Inflammatory macrophage treated with lipopolysaccharide for 4 hours (primary cell): Measurements from ENCODE around the gene TEX13A.
"Not testable (repeated sequence)": the region's sequence is repeated elsewhere in the genome, so short reads cannot be mapped to it uniquely, and the experiment has no call there.

ENCODE experiments used
- DNase-seq: peaks from one replicate; pipeline ENCODE4 v3.0.0-alpha.2; 2020

TEX13A gene

DNA sequence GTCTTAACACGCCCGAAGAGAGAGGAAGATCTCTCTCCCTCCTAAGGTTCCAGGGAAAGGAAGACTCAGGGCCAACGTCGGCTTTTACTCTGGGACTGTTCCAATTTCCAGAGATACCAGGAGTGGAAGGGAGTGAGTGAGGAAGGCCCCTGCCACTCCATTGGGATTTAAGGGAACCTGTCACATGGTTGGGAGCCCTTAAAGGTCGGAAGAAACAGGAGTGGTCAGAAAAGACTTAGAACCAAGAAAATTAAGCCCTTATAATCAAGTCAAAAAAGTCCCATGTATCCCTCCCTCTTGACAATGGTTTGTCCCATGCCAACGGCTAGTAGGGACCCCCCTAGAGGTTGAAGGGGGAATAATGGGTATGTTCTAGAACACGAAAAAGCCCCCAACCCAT is at the start of gene TEX13A:
TEX13A (minus strand) TSS at position 59 of the 400 bp plus-strand sequence. CDS start 297 bp downstream, outside the sequence.
- DNase-seq, result no peak

DNA sequence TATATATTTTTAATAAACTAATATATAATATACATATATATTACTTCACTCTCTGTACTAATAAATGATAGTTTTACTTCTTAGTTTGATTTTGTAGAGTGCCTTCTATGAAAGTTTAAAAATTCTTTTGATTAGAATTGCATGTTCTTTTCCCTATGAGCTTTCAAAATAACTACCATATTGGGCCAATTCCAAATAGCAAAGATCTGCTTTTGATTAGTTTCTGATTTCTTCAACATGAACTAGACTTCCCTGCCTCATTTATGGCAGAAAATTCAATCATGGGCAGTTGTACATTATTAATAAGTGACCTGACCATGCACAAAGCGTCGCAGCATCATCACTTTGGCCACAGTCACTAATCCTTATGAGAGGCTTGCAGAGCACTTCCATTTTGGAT is 48.9 kb upstream of the TEX13A start:
- no peak for DNase-seq

- no peak for DNase-seq
Measured at GRCh38 chrX:105267167-105267566, 46.7 kb upstream of the TEX13A start.

DNA sequence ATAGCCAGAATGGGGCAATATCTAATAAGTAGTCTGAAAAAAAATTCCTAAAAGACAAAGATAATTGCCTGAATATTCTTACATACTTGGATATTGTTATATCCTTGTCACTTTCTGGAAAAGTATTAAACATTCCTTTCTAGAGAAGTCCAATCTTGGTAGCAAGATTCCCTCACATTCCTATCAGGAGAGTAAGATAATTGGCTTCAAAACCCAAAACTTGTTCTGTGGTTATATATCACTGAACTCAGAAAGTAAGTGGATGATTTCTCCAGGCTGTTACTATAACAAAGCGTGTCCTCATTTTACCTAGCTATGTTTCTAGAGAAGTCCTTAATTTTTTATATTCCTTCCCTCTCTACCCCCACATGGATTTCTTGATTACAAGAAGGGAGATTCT is 46.0 kb upstream of the TEX13A start:
- no peak for DNase-seq

- no peak for DNase-seq
Measured at GRCh38 chrX:105265093-105265492, 44.6 kb upstream of the TEX13A start.

DNA sequence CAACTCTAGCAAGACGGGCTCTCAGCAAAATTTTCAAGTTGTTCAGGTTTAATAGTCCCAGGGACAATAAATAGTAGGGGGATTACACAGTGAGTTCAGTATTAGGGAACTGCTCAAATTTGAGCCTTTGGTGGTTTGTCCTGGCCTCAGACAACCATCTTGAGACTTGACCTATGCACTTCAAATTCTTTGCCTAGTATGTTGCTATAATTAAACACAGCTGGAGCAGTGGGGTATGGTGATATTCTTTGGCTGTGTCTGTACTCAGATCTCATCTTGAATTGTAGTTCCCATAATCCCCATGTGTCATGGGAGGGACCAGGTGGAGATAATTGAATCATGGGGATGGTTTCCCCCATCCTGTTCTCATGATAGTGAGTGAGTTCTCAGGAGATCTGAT is 43.3 kb upstream of the TEX13A start:
- DNase-seq, result no peak

DNA sequence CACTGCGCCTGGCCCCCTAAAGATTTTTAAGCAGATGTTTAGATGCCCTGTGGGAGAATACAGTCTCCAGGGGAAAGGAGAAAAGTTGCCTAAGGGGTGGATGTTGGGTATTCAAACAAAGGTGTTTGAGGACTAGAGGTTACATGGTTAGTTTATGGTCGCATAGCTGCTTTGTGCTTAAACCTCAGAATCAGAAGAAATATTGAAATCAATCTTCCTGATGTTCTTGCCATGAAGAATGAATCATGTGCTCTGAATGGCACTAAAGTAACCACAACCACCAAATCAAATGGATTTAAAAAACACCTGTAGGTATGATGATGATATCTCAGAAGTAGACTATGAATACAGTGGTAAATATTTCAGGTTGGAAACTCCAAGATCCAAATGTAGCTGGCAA is 42.7 kb upstream of the TEX13A start:
- DNase-seq, result no peak

DNA sequence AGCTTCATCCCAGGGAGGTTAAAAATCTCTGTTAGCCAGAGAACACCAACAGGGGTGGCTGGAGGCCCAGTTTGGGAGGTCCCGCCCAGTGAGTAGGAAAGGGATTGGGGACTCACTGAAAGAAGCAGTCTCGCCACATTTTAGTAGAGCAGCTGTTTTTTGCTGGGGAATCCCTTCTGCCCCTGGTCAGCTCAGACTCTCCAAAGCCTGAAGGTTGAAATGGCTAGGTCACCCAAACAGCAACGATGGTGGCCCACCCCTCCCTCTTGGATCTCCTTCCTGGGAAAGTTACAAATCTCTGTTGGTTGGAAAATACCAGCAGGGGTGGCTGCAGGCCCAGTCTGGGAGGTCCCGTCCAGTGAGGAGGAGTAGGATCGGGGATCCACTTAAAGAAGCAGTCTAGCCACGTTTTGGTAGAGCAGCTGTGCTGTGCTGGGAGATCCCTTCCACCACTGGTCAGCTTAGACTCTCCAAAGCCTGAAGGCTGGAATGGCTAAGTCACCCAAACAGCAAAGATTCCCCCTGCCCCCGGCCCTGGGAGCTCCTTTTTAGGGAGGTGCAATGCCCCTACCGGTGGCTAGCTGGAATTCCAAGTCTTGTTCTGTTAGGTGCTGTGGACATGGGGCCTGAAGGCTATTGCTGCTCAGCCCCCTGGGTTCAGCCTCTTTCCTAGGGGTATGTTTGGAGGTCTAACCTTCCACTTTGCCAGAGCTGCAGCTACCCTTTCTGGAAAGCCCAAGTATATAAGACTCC is 40.0 kb upstream of the TEX13A start:
- no peak for DNase-seq

GRCh38 chrX:105241056-105241455 is 20.6 kb upstream of the TEX13A start:
- DNase-seq, result no peak

GRCh38 chrX:105237407-105237806 is 16.9 kb upstream of the TEX13A start:
- DNase-seq, result not testable (repeated sequence)

DNA sequence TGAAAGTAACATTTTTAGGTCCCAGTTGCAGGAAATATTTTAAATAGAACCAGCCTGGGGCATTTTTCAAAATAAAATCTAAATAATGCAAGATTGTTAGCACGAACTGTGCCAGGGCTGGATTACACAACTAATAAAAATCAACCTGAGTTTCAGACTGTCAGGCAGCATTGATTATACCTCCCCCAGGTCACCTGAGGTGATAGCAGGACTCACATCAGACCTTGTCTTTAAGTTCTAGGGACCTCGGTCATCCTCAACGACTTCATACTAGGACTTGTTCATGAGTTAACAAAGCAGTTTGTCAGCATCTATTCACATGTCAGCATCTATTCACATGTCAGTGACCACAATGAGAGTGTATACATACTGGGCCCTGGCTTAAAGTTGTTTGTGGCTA is 8.7 kb upstream of the TEX13A start:
- no peak for DNase-seq

DNA sequence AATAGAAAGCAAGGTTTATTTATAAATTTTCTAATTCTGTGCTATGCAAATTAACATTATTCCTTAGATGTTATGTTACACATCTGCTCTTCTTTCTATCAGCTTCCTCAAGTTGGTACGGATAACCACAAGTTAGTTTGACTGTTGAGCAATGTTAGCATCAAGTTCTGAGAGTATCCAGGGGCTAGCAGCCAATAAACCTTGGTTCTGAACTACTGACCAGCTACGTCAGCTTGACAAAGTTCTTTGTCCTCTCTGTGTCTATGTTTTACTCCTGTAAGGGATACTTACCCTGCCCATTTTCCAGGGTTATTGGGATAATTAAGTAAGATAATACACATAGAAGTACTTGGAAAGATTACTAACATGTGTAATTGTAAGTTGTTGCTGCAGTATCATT is 8.1 kb upstream of the TEX13A start:
- DNase-seq, result no peak

- DNase-seq, result no peak
Measured at GRCh38 chrX:105226499-105226898, 6.0 kb upstream of the TEX13A start.

- no peak for DNase-seq
Measured at GRCh38 chrX:105221374-105221773, 880 bp upstream of the TEX13A start.

DNA sequence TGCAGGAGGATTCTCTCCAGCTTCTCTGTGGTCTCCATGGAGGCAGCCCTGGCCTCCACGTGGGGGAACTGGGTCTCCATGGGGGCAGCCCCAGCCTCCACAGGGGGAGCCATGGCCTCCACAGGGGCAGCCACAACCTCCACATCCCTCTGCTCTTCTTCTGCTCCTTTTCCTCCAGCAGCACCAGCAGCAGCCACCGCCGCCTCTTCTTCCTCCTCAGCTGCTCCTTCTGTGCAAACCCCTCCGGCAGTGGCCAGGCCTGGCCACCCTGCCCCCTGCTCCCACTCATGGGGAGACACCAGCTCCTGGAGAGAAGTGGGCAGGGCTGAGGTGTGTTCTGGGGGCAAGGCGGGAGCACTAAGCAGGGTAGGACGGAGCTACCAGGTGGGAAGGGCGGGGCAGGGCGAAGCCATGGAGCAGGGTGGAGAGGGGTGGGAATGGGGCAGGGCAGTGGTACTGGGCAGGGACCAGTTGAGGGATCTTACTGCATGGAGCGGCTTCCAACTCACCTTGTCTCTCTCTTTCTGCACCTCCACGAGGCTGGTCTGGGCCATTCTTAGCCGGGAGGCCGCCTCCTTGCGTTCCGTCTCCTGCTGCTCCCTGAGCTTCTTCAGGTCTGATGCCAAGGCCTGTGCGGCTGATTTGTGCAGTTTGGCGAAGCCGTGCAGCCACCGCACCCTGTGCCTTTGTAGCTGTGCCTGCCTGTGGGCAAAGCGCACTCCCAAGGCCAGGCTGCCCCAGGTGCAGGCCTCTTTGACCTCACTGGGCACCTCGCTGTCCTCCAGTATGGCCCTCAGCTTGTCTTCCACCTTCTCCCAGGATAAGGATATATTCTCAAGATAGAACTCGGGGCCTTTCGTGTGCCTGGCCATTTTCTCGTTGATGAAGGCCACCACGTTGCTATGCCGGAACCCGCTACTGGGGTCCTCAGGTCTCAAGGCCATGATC is 766 bp downstream of the TEX13A start:
- no peak for DNase-seq

GRCh38 chrX:105211066-105211575 is 9.4 kb downstream of the TEX13A start:
- no peak for DNase-seq

DNA sequence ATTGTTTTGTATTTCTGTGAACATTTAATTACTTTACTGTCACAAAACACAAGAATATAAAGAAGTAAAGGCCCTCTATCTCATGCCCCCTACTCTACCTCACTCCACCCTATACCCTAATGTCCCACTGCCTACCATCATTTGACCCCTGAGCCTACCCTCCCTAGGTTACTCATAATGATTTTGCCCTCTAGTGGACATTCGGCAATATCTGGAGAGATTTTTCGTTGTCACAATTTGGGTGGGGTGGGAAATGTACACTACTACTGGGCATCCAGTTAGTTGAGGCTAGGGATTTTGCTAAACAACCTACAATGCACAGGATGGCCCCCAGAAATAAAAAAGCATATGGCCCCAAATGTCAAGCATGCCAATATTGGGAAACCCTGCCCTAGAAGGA is 10.2 kb downstream of the TEX13A start:
- no peak for DNase-seq

DNA sequence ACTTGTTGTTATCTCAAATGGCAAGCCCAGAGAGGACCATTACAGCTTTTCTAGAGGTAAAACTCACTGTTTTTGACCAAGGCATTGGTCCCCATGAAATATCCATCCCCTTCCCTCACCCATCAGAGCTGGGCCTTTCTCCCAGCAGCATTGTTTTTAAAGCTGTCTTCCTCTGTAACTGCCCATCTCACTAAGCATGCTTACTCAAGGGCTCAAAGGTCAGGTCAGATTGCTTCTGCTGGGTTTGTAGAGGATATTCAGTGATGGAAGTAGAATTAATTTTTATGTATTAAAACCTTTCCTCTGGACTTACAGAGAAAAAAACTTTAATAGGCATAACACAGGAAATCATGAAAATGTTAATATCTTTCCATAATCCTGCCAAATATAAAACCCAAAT is 11.1 kb downstream of the TEX13A start:
- DNase-seq, result no peak

GRCh38 chrX:105191878-105192277 is 28.6 kb downstream of the TEX13A start:
- DNase-seq, result no peak

DNA sequence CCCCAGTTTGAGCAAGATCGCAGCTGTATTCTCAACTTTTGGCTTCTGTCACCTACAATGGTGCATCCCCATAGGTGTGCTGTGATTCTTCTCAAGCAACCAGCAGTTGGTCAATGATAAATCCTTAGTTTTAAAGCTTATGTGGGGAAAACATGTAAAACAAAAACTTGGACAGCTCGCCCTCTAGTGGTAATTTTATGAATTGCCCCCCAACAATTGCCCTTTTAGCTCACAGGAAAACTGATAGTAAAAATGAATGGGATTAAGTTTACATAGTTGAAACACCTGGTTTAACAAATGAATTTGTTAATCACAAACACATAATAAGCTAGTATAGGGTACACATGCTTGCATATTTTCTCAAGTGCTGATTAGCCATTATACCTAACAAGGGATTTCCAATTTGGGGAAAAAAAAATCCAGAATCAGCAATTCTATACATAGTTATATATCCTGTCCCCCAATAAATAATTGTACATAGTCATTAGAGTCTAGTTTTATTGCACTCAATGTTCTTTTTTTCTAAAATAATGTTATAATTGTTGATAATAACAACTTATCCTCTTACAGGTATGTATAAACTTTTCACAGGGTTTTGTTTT is 30.1 kb downstream of the TEX13A start:
- DNase-seq, result no peak

GRCh38 chrX:105189093-105189492 is 31.4 kb downstream of the TEX13A start:
- DNase-seq, result no peak

DNA sequence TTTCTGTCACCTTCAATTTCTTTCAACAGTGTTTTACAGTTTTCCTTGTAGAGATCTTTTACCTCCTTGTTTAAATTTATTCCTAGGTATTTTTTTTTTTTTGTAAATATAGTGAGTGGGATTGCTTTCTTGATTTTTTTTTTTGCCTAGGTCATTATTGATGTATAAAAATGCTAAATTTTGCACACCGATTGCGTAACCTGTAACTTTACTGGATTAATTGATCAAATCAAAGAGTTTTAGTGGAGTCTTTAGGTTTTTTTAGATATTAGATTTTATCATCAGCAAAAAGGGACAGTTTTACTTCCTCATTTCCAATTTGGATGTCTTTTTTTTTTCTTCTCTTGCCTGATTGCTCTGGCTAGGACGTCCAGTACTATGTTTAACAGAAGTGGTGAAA is 40.9 kb downstream of the TEX13A start:
- DNase-seq, result no peak

DNA sequence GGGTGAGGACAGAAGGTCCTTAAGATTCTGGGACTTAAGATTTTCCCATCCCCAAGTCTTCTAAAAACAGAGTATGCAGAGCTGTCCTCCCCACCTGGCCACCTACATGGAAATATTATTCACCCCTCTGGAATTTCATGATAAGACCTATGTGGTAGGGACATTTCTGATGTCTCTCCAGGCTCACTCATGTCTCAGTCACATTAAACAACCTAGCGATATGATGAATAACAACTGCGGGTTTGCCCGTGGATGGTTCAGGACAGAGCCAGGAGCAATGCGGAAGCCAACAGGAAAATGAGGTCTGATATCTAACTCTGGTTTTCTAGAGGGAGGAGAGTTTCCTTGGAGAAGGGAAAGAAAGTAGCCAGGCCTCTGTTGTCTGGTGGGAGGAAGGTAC is 47.4 kb downstream of the TEX13A start:
- no peak for DNase-seq
